Left lung (tissue), 10 donors: ENCODE measurements around the gene PDXDC1. TPM values are rescaled to one million over a fixed set of nuclear protein-coding genes. Genes with fewer than 3 reads are reported as not detected.
"Not testable (repeated sequence)": the region's sequence is repeated elsewhere in the genome, so short reads cannot be mapped to it uniquely, and the experiment has no call there.

Experiments
- ATAC-seq: fragments of 200-7000 bp; cut with Tn5 transposase; one replicate; pipeline ENCODE4 v1.9.1; 2020; ENCODE audit warnings: moderate library complexity
- DNase-seq, 4 donors: peaks; one replicate each; pipeline ENCODE4 v3.0.0-alpha.2; 2013 to 2020
- H3K27ac ChIP-seq, 2 donors: fragments of 200-600 bp; sonication (generic) in 1 of 2; one replicate each; pipeline versions ENCODE4 v1.5.0 to v1.8.0; 2020 to 2021
- H3K27me3 ChIP-seq, 2 donors: fragments of 200-600 bp; sonication (generic) in 1 of 2; one replicate each; pipeline versions ENCODE4 v1.5.0 to v1.8.0; 2020 to 2021
- H3K36me3 ChIP-seq, 2 donors: fragments of 200-600 bp; sonication (generic) in 1 of 2; one replicate each; pipeline versions ENCODE4 v1.5.0 to v1.8.0; 2020 to 2021
- H3K4me1 ChIP-seq, 2 donors: fragments of 200-600 bp; one replicate each; pipeline ENCODE4 v1.8.0; 2021
- H3K4me3 ChIP-seq, 2 donors: fragments of 200-600 bp; sonication (generic) in 1 of 2; one replicate each; pipeline versions ENCODE4 v1.5.0 to v1.8.0; 2020 to 2021; ENCODE audit warnings: mild to moderate bottlenecking in 1 of 2
- H3K9me3 ChIP-seq, 2 donors: fragments of 200-600 bp; sonication (generic) in 1 of 2; one replicate each; pipeline versions ENCODE4 v1.5.0 to v1.8.0; 2020 to 2021
- intact Hi-C, 2 donors: fragments of 100-400 bp; cut with DNase I; formaldehyde crosslinking; loops; one replicate each; pipeline versions ENCODE4 v1.11.2 to v1.14.2; 2022
- polyA plus RNA-seq, 6 donors: library from polyadenylated mRNA; unstranded; fragments of 120-200 nt; gene quantifications; one replicate each; pipeline ENCODE4 v1.2.1, GENCODE V29; 2013; ENCODE audit not compliant: insufficient read length in 6 of 6
- total RNA-seq, 2 donors: library from RNA; stranded (reverse); fragmentation: NEBNext Ultra II Directional; extraction: Animal tissue kit (Norgen Biotek cat#: 25700); gene quantifications; one replicate each; pipeline ENCODE4 v1.2.1, GENCODE V29; 2021
- donor health status: DM: no; HTN: yes; CAD: no.
- donor health status: DM: no; HTN: no; CAD: no.

PDXDC1 gene
- total and polyA plus RNA-seq, 8 donors: 55.7 to 111 (median 92.4) TPM

DNA sequence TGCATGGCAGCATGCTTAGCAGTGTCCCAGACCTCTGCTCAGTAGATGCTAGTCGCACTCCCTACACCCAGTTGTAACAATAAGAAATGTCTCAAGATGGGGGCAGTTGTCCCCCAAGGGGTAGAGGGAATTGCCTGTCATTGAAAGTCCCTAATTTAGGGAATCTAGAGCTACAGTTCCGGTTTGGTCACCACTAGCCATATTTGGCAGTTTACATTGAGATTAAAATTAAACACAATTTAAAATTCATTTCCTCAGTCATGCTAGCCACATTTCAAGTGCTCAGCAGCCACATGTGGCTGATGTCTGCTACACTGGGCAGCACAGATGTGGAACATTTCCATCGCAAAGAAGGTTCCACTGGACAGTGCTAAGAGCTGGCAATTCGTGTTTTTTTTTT, 4.1 kb downstream of the PDXDC1 start:
- H3K36me3 ChIP-seq, H3K27ac ChIP-seq, H3K9me3 ChIP-seq, intact Hi-C loops, H3K4me3 ChIP-seq, H3K27me3 ChIP-seq, ATAC-seq, DNase-seq: not testable (repeated sequence)
- peaks cover 0 to 39% of the 10 kb centered on the region in 2 donors for H3K4me1 ChIP-seq

DNA sequence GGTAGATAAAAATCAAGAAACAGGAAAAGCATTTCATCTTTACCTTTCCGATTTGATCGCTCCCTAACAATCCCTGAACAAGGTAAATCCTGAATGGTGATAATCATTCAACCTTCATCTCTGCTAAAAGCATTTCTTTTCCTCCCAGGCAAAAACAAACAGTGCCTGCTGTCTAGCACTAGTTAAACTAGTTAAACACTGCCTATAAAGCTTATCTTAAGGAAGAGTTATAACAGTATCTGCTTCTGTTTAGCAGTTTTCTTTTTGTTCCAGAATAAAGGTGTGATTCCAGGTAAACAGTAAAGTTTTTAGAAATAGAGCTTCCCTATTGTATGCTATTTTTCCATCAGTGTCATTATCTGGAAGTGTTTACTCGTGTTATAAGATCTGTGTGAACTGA, 6.4 kb downstream of the PDXDC1 start:
- ATAC-seq, DNase-seq, H3K27ac ChIP-seq, H3K27me3 ChIP-seq, H3K4me3 ChIP-seq, intact Hi-C loops, H3K9me3 ChIP-seq: not testable (repeated sequence)
- peaks cover 0 to 27% of the 10 kb centered on the region in 2 donors for H3K4me1 ChIP-seq
- H3K36me3 ChIP-seq: peaks cover 0 to 18% of the 10 kb centered on the region in 2 donors

GRCh38 chr16:14982521-14982920, 7.7 kb downstream of the PDXDC1 start:
- H3K36me3 ChIP-seq: peaks cover 0 to 25% of the 10 kb centered on the region in 2 donors
- intact Hi-C loops, DNase-seq, H3K27me3 ChIP-seq, H3K9me3 ChIP-seq, H3K27ac ChIP-seq, H3K4me3 ChIP-seq: not testable (repeated sequence)
- ATAC-seq: peak; percentile 32
- H3K4me1 ChIP-seq: peaks cover 0 to 15% of the 10 kb centered on the region in 2 donors

GRCh38 chr16:14988092-14988491, 13.3 kb downstream of the PDXDC1 start:
- H3K27me3 ChIP-seq, ATAC-seq, intact Hi-C loops, H3K4me1 ChIP-seq, H3K4me3 ChIP-seq, DNase-seq, H3K27ac ChIP-seq, H3K9me3 ChIP-seq: not testable (repeated sequence)
- peaks cover 0 to 45% of the 10 kb centered on the region in 2 donors for H3K36me3 ChIP-seq

GRCh38 chr16:14988661-14989191, 13.9 kb downstream of the PDXDC1 start:
- H3K27me3 ChIP-seq, H3K27ac ChIP-seq, H3K4me3 ChIP-seq, H3K4me1 ChIP-seq, H3K9me3 ChIP-seq, intact Hi-C loops, DNase-seq, ATAC-seq: not testable (repeated sequence)
- peaks cover 0 to 45% of the 10 kb centered on the region in 2 donors for H3K36me3 ChIP-seq

DNA sequence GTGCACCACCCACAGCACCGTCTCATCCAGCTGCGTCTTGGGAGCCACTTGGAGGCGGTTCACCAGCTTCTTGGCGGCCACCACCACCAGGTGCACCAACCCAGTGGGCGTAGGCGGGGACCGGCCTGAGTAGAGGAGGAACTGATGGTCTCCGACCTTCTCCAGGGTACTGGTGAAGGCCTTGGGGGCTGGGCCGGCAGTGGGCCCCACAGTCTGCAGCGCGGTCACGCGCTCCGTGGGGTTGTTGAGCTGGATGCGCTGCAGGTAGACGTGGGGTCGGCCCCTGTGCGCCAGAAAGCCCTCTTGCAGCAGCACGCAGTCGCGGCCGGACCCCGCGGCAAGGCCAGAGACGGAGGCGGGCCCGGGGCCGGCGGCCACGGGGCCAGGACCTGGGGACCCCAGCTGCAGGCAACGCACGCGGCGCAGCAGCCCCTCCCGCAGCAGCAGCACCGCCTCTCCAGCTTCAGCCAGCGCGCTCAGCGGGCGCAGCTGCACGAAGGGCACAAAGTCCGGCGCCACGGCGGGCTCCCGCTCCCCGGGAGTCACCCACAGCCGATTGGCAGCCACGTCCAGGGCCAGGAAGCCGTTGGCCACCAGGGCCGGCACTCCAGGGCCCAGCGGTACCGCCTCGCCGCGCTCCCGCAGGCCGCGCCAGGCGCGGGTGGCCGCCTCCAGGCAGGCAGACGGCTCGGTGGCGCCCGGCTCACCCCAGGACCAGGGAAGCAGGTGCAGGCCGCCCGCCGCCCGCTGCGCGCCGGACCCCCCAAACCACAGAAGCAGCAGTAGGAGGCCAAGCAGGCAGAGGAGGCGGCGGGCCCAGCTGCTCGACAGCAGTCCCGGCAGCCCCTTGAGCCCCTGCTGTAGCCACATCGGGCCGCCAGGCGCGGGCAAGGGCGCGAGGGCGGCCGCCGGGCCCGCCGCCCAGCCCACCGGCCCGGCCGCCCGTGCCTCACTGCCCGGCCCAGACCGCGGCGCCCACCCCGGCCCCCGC, 14.8 kb downstream of the PDXDC1 start:
- peaks cover 0 to 44% of the 10 kb centered on the region in 2 donors for H3K36me3 ChIP-seq
- H3K4me1 ChIP-seq, H3K9me3 ChIP-seq, intact Hi-C loops, H3K27ac ChIP-seq, H3K4me3 ChIP-seq, H3K27me3 ChIP-seq: not testable (repeated sequence)
- DNase-seq (peak in 1 of 4 donors; percentile 82), ATAC-seq (peak; percentile 15)

DNA sequence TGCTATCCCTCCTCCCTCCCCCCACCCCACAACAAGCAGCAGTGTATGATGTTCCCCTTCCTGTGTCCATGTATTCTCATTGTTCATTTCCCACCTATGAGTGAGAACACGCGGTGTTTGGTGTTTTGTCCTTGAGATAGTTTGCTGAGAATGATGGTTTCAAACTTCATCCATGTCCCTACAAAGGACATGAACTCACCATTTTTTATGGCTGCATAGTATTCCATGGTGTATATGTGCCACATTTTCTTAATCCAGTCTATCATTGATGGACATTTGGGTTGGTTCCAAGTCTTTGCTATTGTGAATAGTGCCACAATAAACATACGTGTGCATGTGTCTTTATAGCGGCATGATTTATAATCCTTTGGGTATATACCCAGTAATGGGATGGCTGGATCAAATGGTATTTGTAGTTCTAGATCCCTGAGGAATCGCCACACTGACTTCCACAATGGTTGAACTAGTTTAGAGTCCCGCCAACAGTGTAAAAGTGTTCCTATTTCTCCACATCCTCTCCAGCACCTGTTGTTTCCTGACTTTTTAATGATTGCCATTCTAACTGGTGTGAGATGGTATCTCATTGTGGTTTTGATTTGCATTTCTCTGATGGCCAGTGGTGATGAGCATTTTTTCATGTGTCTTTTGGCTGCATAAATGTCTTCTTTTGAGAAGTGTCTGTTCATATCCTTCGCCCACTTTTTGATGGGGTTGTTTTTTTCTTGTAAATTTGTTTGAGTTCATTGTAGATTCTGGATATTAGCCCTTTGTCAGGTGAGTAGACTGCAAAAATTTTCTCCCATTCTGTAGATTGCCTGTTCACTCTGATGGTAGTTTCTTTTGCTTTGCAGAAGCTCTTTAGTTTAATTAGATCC, 18.7 kb downstream of the PDXDC1 start:
- H3K27me3 ChIP-seq, H3K4me1 ChIP-seq, H3K27ac ChIP-seq, ATAC-seq, H3K4me3 ChIP-seq, intact Hi-C loops, H3K9me3 ChIP-seq, DNase-seq: not testable (repeated sequence)
- peaks cover 0 to 19% of the 10 kb centered on the region in 2 donors for H3K36me3 ChIP-seq

DNA sequence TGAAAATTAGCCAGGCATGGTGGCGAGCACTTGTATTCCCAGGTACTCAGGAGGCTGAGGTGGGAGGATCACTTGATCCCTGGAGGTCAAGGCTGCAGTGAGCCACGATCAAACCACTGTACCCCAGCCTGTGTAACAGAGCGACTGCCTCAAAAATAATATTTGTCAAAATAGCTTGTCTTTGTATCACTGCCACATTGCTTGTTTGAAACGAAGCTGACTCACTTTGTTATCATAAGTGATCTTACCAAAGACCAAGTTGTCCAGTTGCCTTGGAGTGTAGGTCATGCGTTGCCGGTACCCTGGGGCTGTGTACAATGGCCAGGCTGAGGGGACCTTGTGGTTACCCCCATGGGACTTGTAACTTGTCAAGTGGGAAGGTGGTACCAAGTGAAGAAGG, 21.9 kb downstream of the PDXDC1 start:
- H3K4me3 ChIP-seq, H3K27me3 ChIP-seq, H3K9me3 ChIP-seq, DNase-seq, intact Hi-C loops, H3K27ac ChIP-seq, ATAC-seq, H3K4me1 ChIP-seq: not testable (repeated sequence)
- peaks cover 0 to 32% of the 10 kb centered on the region in 2 donors for H3K36me3 ChIP-seq

- ATAC-seq, H3K27ac ChIP-seq, intact Hi-C loops, H3K9me3 ChIP-seq, H3K4me1 ChIP-seq, H3K27me3 ChIP-seq, DNase-seq, H3K4me3 ChIP-seq: not testable (repeated sequence)
- peaks cover 0 to 41% of the 10 kb centered on the region in 2 donors for H3K36me3 ChIP-seq
Measured at GRCh38 chr16:14998300-14998699, 23.5 kb downstream of the PDXDC1 start.

DNA sequence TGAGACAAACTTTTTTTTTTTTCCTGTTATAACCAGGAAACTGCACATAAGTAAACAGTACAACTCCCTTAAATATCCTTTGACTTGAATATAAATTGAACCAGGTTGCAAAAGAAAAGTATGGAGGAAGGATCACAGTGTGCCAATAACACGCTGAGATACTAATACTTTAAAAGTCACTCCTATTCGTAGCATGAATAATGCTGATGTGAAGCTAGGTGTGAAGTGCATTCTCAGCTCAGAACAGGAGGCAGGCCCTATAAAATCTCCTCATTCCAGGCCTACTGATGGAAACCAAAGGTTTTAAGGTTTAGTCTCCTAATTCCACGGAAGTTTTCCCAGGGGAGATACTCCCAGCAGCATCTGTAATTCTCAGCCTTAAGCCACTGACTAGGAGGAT, 25.0 kb downstream of the PDXDC1 start:
- peaks cover 0 to 56% of the 10 kb centered on the region in 2 donors for H3K36me3 ChIP-seq
- H3K9me3 ChIP-seq, H3K4me1 ChIP-seq, H3K27ac ChIP-seq, H3K4me3 ChIP-seq, H3K27me3 ChIP-seq, DNase-seq, intact Hi-C loops, ATAC-seq: not testable (repeated sequence)

- H3K4me3 ChIP-seq, H3K27me3 ChIP-seq, ATAC-seq, H3K9me3 ChIP-seq, H3K4me1 ChIP-seq, DNase-seq, H3K27ac ChIP-seq, intact Hi-C loops: not testable (repeated sequence)
- H3K36me3 ChIP-seq: peaks cover 0 to 79% of the 10 kb centered on the region in 2 donors
Measured at GRCh38 chr16:15002448-15002847, 27.6 kb downstream of the PDXDC1 start.

DNA sequence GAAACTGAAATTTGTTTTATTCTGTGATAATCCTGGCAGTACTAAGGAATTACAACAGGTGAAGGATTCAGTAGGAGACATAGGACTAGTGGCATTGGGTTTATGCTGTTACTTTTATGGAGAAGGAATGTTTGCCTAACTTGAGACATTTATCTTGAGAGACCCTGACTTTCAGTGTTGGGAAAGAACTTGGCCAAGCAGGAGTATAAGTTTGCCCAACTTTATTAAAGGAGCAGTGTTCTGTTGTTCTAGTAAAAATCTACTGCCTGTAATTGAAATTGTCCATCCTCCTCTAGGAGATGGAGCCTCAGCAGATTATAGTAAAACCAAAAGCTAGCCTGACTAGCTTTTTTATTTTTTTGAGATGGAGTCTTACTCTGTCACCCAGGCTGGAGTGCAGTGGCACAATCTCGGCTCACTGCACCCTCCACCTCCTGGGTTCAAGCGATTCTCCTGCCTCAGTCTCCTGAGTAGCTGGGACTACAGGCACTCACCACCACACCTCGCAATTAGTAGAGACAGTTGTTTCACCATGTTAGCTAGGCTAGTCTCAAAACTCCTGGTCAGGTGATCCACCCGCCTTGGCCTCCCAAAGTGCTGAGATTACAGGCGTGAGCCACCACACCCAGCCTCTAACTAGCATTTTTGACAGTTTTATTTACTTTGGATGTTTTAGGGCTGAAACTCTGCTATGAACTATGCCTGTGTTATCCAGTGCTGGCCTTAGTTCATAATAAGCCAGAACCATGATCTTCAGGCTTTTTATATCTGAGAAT, 30.7 kb downstream of the PDXDC1 start:
- peaks cover 6 to 73% of the 10 kb centered on the region in 2 donors for H3K36me3 ChIP-seq
- H3K27me3 ChIP-seq, H3K9me3 ChIP-seq, intact Hi-C loops, H3K27ac ChIP-seq, H3K4me3 ChIP-seq, H3K4me1 ChIP-seq, DNase-seq: not testable (repeated sequence)
- ATAC-seq: peak; percentile 28
